Endothelial cell of umbilical vein (primary cell): Measurements from ENCODE around the gene RAB24. TPM values are rescaled to one million over a fixed set of nuclear protein-coding genes. Genes with fewer than 3 reads are reported as not detected.

Experiments
- BruUV-seq: library from RNA; stranded (reverse); fragments of 400-500 nt; replicated peaks from 2 replicates; lab custom pipeline; 2021; lab: Mats Ljungman, UMichigan
- CTCF ChIA-PET: fragments of 300-600, 350-600 bp; sonication (Branson Sonifier 250); formaldehyde crosslinking; loops from one replicate; lab custom pipeline; 2021; ENCODE audit warnings: antibody characterized with exemption, inconsistent platforms; lab: Charles Lee
- POLR2A ChIA-PET: fragments of 300-600, 350-600 bp; sonication (Branson Sonifier 250); formaldehyde crosslinking; loops from one replicate; lab custom pipeline; 2021; ENCODE audit warnings: antibody characterized with exemption, inconsistent platforms; lab: Charles Lee
- DNase-seq: peaks from one replicate; pipeline ENCODE4 v3.0.0-alpha.2; 2011; ENCODE audit warnings: low read depth, low spot score
- FAIRE-seq: peaks from 2 replicates; lab custom pipeline; 2011; peaks lifted over from hg19 to GRCh38; lab: Jason Lieb, UNC
- H2AFZ ChIP-seq: 2 replicates; pipeline ENCODE4 v1.6.0; 2012; ENCODE audit warnings: low read depth, low read length, control low read depth, inconsistent platforms
- H3K27ac ChIP-seq: 2 replicates; pipeline ENCODE4 v1.5.1; 2011; ENCODE audit warnings: low read depth, mild to moderate bottlenecking, control low read depth, low read length, moderate library complexity; ENCODE audit not compliant: insufficient read depth
- H3K27me3 ChIP-seq, 2 experiments: 2 replicates each; pipeline versions ENCODE4 v1.6.0 to v1.6.1; 2011; ENCODE audit warnings: low read length in 2 of 2, mixed read lengths in 1 of 2; ENCODE audit not compliant: control insufficient read depth in 2 of 2, insufficient read depth in 2 of 2
- H3K36me3 ChIP-seq, 2 experiments: 2 replicates in 1 of 2; 3 replicates in 1 of 2; pipeline ENCODE4 v1.5.1; 2011; ENCODE audit warnings: low read length in 2 of 2, mild to moderate bottlenecking in 1 of 2, moderate library complexity in 1 of 2; ENCODE audit not compliant: control insufficient read depth in 2 of 2, insufficient read depth in 2 of 2; ENCODE audit errors: extremely low read depth in 1 of 2
- H3K4me1 ChIP-seq: 3 replicates; pipeline ENCODE4 v1.5.1; 2011; ENCODE audit warnings: mild to moderate bottlenecking, low read length; ENCODE audit not compliant: control insufficient read depth, insufficient read depth; ENCODE audit errors: extremely low read depth
- H3K4me2 ChIP-seq: 2 replicates; pipeline ENCODE4 v1.6.1; 2011; ENCODE audit warnings: low read length, control low read depth, mixed read lengths; ENCODE audit not compliant: insufficient read depth
- H3K4me3 ChIP-seq, 3 experiments: fragments of 200-600 bp in 1 of 3; sonication (generic), shearing (Covaris generic) in 1 of 3; replicated peaks in 1 of 3; 2 replicates each; pipeline ENCODE4 v1.5.1; 2011 to 2016; ENCODE audit warnings: control low read depth in 3 of 3, low read length in 3 of 3, mild to moderate bottlenecking in 2 of 3, inconsistent platforms in 1 of 3, low read depth in 1 of 3, moderate library complexity in 1 of 3; ENCODE audit not compliant: insufficient read depth in 1 of 3
- H3K79me2 ChIP-seq: 2 replicates; pipeline ENCODE4 v1.6.0; 2012; ENCODE audit warnings: low read length, inconsistent platforms; ENCODE audit not compliant: control insufficient read depth, insufficient read depth
- H3K9ac ChIP-seq: replicated peaks from 2 replicates; pipeline ENCODE3; 2011; ENCODE audit warnings: low read length, control low read depth; ENCODE audit not compliant: insufficient read depth; ENCODE audit errors: extremely low read depth
- H3K9me1 ChIP-seq: replicated peaks from 3 replicates; pipeline ENCODE4 v1.6.0; 2011; ENCODE audit warnings: mild to moderate bottlenecking, low read length; ENCODE audit not compliant: control insufficient read depth, insufficient read depth; ENCODE audit errors: extremely low read depth
- H3K9me3 ChIP-seq: replicated peaks from 2 replicates; pipeline ENCODE4 v1.5.1; 2012; ENCODE audit warnings: low read length, inconsistent platforms; ENCODE audit not compliant: control insufficient read depth, insufficient read depth
- H4K20me1 ChIP-seq: replicated peaks from 2 replicates; pipeline ENCODE3; 2011; ENCODE audit warnings: mild to moderate bottlenecking, low read length; ENCODE audit not compliant: control insufficient read depth, insufficient read depth; ENCODE audit errors: extremely low read depth
- CTCF ChIP-seq, 2 donors: IDR thresholded peaks; 1 replicate in 1 of 2; 2 replicates in 1 of 2; pipeline ENCODE4 v1.5.1; 2011; ENCODE audit warnings: low read length in 2 of 2, mild to moderate bottlenecking in 2 of 2, moderate library complexity in 2 of 2, control low read depth in 1 of 2, inconsistent platforms in 1 of 2, low read depth in 1 of 2; ENCODE audit not compliant: insufficient read depth in 1 of 2; ENCODE audit errors: extremely low read depth in 1 of 2
- EZH2 ChIP-seq: IDR thresholded peaks from 2 replicates; pipeline ENCODE4 v1.6.1; 2012; ENCODE audit warnings: borderline replicate concordance, low read depth, mild to moderate bottlenecking, moderate library complexity, low read length, inconsistent platforms; ENCODE audit not compliant: severe bottlenecking
- FOS ChIP-seq: IDR thresholded peaks from 2 replicates; pipeline ENCODE4 v1.6.1; 2011; ENCODE audit warnings: mild to moderate bottlenecking, low read length, moderate library complexity, borderline replicate concordance; ENCODE audit not compliant: insufficient read depth
- GATA2 ChIP-seq: IDR thresholded peaks from 2 replicates; pipeline ENCODE4 v1.7.0; 2011; ENCODE audit warnings: low read depth, mild to moderate bottlenecking, moderate library complexity, mixed read lengths, low read length; ENCODE audit not compliant: insufficient read length, insufficient read depth
- JUN ChIP-seq: IDR thresholded peaks from 2 replicates; pipeline ENCODE4 v1.6.1; 2011; ENCODE audit warnings: borderline replicate concordance, low read depth; ENCODE audit not compliant: insufficient read length, insufficient read depth
- MYC ChIP-seq: IDR thresholded peaks from one replicate; pipeline ENCODE4 v1.6.1; 2011; ENCODE audit warnings: mild to moderate bottlenecking, low read depth, low read length
- POLR2A ChIP-seq: IDR thresholded peaks from 2 replicates; pipeline ENCODE4 v1.6.1; 2012; ENCODE audit warnings: low read depth, mild to moderate bottlenecking, control low read depth, low read length
- POLR2AphosphoS5 ChIP-seq: IDR thresholded peaks from 2 replicates; pipeline ENCODE4 v1.6.1; 2012; ENCODE audit warnings: low read depth, mild to moderate bottlenecking, control low read depth, low read length, moderate library complexity; ENCODE audit not compliant: insufficient read depth
- dilution Hi-C: fragments of 300-500 bp; cut with MboI; formaldehyde crosslinking; loops from one replicate; pipeline ENCODE4 v1.15.0; 2019; ENCODE audit warnings: low sequenced_read_pairs; ENCODE audit not compliant: extremely low pct_ligation_motif_present
- intact Hi-C: fragments of 100-400 bp; cut with micrococcal nuclease; formaldehyde crosslinking; loops from one replicate; pipeline ENCODE4 v1.10.0; 2022
- polyA plus RNA-seq, 4 experiments: library from polyadenylated mRNA; depleted of rRNA in 3 of 4; stranded (reverse) in 3 of 4; unstranded in 1 of 4; fragments of >200 nt; gene quantifications; 2 replicates each; pipeline versions ENCODE4 v1.2.1 to v1.2.3, GENCODE V29; 2011 to 2012; ENCODE audit warnings: missing spikeins in 1 of 4
- total RNA-seq: library from RNA; stranded (reverse); gene quantifications from 2 replicates; pipeline ENCODE4 v1.2.3, GENCODE V29; 2021
- TF ChIP-seq, protein P1 (sequence below): IDR thresholded peaks from 2 replicates; pipeline ENCODE4 v1.6.1; 2011; ENCODE audit not compliant: insufficient read depth, insufficient read length

The RAB24 gene
- total and polyA plus RNA-seq, 2 donors (not counting 3 experiments of a cell fraction or from before 2014, with no cell fraction given) = 20.7 to 44.0 TPM

DNA sequence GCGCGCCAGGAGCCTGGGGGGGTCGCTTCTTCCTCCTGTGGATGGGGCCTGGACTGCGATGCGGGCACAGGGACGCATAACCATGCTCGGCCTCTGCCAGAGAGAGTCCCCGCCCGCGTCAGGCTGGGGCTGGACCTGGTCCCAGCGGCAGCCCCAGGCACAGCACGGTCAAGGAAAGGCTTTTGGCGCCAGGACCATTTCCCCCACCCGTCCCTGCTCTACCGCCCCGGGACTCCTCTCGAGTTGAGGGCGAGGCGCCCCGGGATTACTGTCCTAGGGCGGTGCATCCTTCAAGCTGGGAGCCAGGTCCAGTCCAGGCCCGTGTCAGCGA, 7.8 kb upstream of the RAB24 start:
- no peaks in the 10 kb centered on the region for H3K9me1 ChIP-seq
- POLR2A ChIA-PET = no interaction called here
- H3K9ac ChIP-seq = peak overlapping the region; percentile 47
- H3K4me2 ChIP-seq = peak overlapping the region; percentile 76
- intact Hi-C loops (loop anchor here (5.0 kb wide), 2 partner anchors 56 to 659 kb away; no protein-coding TSS in a partner anchor), dilution Hi-C loops (no loop called here)
- H2AFZ ChIP-seq = peak overlapping the region; percentile 36
- CTCF ChIA-PET = interaction anchor here (1.1 to 3.4 kb wide), 7 partner anchors 17 to 197 kb away, joined by 4 to 45 read pairs (median 10); no protein-coding TSS in a partner anchor
- H3K27me3 ChIP-seq = no peaks in the 10 kb centered on the region
- H3K79me2 ChIP-seq = peaks cover 10% of the 10 kb centered on the region
- peaks cover 0 to 8% of the 10 kb centered on the region in 2 experiments for H3K36me3 ChIP-seq
- H4K20me1 ChIP-seq = no peaks in the 10 kb centered on the region
- BruUV-seq = no TSS peak
- H3K4me3 ChIP-seq = peak overlapping the region; percentile 49 to 64 (median 58)
- H3K27ac ChIP-seq = no peak overlapping the region
- H3K4me1 ChIP-seq = peaks cover 22% of the 10 kb centered on the region
- FAIRE-seq = no peak
- TF ChIP-seq EZH2 (no peak), JUN (no peak), MYC (no peak), GATA2 (no peak), POLR2A (no peak), FOS (no peak), CTCF (IDR thresholded peaks at IDR 0.05; ENCODE audit: extremely low read depth in 1 of 2, insufficient read depth in 1 of 2, low read depth in 1 of 2, low read length in 2 of 2) (no peak), POLR2AphosphoS5 (no peak)
- TF ChIP-seq, protein P1, sequence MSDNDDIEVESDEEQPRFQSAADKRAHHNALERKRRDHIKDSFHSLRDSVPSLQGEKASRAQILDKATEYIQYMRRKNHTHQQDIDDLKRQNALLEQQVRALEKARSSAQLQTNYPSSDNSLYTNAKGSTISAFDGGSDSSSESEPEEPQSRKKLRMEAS = no peak
- H3K9me3 ChIP-seq = no peaks in the 10 kb centered on the region
- DNase-seq = no peak
